ENCODE data around the gene DPP7.

The DPP7 gene

DNA sequence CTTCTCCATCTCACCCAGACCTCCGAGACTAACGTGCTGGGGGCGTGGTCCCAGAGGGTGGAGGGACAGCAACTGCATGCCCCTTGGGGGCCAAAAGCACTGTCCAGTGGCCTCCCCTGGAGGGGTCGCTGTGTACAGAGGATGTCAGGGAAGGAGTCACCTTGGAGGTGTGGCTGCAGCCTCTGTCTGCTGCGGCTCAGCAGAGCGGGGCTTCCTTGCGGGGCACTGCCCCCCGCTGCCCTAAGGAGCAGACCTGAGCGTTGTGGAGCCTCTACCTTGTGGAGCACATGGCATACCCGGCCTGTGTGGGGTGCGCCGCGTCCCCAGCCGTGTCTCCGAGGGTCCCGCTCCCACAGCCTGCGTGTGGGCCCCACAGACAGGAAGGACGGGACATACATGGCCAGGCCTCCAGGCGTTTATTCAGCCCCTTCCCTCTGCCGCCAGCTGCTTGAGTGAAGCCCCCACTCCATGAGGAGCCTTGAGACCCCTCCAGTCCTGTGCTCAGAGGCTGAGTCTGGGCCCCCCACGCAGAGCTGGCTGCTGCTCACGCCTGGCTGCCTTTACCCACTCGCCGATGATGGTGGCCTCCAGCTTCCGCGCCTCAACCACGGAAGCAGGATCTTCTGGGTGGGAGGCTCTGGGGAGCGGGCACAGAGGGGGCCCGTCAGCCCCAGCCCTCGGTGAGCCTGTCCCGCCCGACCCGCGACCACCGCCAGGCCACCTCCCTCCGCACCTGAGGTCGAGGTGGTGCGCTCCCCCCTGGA is 4.2 kb downstream of the DPP7 start:
- DNase-seq = no peak

DNA sequence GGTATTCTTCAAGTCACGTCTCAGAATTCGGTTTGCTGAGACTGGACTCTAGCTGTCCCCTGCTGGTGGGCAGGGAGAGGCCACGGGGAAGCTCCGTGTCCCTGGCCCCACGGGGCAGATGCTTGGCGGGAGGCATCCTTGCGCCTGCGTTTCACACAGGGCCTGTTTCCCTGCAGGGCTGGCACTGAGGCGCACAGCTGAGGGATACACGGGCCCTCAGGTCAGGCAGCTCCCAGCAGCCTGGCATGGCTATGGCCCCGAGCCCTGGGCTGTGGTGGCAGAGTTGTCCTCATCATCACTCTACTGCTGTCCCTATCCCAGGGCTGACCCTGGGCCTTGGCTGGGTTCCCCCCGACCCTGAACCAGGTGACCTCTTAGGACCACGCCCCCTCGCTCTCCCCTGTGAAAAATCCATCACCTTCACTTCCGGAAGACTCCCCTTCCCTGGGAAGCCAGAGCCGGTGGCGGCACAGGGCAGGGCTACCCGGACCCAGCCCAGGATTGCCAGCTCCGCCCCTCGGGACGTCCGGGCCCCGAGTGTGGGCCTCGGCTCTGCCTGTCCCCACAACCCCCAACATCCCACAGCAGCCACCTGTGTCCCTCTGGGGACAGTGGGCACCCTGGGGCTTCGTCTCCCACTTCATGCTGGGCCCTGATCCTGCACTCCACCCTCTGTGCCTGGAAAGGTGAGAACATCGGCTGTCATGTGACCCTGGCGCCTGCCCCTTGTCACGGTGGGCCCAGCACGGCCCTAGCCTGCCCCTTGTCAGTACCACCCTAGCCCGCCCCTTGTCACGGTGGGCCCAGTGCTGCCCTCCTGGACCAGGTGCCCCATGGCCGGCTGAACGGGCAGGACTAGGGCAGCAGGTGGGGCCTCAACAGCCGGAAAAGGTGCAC is 5.0 kb downstream of the DPP7 start:
- no peak for DNase-seq

DNA sequence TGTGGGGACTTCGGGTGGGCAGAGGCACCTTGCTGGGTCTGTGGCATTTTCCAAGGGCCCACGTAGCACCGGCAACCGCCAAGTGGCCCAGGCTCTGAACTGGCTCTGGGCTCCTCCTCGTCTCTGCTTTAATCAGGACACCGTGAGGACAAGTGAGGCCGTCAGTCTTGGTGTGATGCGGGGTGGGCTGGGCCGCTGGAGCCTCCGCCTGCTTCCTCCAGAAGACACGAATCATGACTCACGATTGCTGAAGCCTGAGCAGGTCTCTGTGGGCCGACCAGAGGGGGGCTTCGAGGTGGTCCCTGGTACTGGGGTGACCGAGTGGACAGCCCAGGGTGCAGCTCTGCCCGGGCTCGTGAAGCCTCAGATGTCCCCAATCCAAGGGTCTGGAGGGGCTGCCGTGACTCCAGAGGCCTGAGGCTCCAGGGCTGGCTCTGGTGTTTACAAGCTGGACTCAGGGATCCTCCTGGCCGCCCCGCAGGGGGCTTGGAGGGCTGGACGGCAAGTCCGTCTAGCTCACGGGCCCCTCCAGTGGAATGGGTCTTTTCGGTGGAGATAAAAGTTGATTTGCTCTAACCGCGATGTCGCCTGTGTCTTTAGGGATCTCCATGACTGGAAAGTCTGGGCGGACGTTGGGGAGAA is 5.8 kb downstream of the DPP7 start:
- no peak for DNase-seq

DNA sequence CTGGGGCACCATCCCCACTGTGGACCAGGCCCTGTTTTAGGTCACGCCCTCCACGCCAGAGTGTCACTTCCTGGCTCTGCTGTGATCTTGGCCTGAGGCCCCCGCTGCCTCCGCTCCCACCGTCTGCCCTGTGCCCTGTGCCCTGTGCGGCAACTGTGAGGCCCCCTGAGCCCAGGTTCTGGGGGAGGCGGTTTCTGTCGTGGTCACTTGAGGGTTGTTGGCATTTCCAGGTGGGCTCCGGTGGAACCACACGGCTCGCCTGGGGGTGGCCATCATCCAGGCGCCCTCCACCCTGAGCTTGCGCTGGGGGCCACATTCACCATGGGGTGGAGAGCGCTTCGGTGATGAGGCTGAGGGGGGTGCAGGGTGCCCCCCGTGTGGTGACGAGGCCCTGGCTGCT is 6.6 kb downstream of the DPP7 start:
- DNase-seq = no peak

DNA sequence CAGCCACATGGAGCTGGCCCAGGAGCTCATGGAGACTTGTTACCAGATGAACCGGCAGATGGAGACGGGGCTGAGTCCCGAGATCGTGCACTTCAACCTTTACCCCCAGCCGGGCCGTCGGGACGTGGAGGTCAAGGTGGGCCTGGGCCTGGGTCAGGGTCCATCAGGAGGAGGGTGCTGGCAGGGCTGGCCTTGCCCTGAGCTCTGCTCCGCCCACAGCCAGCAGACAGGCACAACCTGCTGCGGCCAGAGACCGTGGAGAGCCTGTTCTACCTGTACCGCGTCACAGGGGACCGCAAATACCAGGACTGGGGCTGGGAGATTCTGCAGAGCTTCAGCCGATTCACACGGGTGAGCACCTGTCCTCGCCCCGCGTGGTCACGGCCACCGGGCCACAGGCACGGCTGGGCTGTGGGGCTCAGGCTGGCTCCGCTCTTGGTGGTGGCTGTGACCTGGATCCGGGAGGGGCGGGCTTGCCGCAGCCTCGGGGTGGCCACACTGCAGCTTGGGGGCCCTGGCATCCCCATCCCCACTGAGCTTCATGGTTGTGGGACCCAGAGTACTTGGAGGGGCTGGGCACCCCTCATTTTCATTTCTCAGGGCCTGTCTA is 7.1 kb downstream of the DPP7 start:
- DNase-seq = no peak

DNA sequence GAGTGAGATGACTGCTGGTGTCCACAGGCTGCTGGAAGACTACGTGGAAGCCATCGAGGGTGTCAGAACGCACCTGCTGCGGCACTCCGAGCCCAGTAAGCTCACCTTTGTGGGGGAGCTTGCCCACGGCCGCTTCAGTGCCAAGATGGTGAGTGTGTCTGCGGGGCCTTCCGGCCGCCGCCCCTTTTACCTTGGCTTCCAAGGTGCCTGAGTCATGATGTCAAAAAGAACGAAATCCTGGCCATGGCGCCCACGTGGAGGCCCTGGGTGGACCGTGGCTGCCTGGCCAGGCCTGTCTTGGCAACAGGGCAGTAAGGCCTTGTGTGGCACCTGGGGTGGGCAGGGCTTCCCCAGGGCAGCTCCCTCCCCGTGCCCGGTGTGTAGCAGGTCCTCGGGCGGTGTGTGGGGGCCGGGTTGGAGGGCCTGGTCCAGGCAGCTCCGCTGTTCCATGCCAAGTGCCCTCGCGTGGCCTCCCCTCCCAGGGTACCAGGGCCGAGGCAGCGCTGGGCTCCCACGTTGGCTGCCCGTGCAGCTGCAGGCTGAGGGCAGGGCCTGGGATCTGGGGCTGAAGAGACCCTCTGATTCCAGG is 7.8 kb downstream of the DPP7 start:
- no peak for DNase-seq

DNA sequence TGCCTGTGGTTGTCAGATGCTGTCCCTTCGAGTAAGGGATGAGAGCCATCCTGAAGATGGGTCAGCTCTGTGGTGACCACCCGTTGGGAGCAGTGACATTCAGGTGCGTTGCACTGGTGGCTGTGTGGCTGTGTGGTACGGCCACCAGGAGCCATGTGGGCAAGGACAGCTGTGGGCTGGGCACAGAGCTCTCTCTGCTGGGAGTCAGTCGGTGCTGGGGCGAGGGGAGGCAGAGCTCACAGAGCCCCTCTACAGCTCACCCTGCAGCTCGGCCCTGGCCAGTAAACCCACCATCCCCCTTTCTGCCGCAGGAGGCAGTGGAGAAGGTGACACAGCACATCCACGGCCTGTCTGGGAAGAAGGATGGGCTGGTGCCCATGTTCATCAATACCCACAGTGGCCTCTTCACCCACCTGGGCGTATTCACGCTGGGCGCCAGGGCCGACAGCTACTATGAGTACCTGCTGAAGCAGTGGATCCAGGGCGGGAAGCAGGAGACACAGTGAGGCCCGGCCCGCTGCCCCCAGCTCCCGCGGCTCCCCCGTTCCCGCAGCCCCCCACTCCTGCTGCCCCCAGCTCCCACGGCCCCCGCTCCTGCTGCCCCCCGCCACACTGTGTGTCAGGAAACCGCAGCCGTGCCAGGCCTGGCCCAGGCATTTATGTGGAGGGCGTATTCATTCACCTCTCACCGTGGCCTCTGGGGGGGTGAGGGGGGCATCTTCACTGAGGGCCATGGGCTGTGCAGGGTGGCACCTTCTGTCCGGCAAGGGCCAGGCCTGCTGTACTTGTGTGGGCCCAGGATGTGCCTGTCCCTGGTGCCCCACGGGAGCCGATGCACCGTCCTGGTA is 8.5 kb downstream of the DPP7 start:
- DNase-seq = no peak

DNA sequence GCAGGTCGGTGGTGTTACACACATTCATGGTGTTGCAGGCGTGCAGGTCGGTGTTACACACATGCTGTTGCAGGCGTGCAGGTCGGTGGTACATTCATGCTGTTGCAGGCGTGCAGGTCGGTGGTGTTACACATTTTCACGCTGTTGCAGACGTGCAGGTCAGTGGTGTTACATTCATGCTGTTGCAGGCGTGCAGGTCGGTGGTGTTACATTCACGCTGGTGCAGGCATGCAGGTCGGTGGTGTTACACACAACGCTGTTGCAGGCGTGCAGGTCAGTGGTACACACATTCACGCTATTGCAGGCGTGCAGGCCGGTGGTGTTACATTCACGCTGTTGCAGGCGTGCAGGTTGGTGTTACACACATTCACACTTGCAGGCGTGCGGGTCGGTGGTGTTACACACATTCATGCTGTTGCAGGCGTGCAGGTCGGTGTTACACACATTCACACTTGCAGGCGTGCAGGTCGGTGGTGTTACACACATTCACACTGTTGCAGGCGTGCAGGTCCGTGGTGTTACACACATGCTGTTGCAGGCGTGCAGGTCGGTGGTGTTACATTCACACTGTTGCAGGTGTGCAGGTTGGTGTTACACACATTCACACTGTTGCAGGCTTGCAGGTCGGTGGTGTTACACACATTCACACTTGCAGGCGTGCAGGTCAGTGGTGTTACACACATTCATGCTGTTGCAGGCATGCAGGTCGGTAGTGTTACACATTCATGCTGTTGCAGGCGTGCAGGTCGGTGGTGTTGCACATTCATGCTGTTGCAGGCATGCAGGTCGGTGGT is 11.1 kb downstream of the DPP7 start:
- DNase-seq = no peak

DNA sequence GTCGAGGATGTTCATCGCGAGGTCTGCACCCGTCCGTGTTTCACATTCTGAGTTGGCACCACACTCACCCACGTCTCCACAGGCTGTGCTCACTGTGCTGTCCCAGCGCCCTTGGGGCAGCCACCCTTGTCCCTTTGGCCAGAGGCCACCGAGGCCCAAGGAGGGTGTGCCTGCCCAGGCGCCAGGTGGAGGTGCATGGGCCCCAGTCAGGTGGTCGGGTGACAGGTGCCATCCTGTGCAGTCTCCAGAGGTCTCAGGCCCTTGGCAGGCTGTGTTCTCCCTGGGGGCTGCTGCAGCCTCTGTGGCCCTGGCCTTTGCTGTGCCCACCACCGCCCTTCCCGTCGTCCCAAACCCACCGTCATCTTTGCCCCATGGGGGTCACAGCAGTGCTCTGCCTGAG is 15.3 kb downstream of the DPP7 start:
- DNase-seq = no peak

DNA sequence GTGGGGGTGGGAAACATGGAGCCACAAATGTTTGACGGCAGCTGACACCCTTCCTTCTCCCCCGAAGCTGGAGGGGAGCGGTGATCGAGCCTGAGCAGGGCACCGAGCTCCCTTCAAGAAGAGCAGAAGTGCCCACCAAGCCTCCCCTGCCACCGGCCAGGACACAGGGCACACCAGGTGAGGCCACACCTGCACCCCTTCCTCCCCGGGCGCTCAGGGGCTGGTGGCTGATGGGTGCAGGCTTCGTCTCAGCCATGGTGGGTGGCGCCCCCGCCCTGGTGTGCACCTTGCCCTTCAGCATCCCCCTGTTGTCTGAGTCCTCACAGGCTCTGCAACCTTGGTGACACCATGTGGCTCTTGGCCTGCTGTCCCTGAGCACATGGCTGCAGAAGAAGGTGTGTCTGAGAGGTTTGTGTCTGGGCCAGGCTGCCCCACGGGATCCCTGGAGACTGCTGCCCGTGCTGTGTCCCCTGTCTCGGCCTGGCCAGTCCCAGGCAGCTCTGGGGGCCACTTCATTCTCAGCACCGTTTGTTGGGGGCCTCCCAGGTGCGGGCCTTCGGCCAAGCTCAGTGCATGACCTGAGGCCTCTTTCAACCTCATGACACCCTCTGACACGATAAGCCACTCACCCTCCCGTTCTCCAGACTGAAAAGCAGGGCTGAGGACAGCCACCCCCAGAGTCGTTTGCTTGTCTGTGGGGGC is 16.6 kb downstream of the DPP7 start:
- no peak for DNase-seq

DNA sequence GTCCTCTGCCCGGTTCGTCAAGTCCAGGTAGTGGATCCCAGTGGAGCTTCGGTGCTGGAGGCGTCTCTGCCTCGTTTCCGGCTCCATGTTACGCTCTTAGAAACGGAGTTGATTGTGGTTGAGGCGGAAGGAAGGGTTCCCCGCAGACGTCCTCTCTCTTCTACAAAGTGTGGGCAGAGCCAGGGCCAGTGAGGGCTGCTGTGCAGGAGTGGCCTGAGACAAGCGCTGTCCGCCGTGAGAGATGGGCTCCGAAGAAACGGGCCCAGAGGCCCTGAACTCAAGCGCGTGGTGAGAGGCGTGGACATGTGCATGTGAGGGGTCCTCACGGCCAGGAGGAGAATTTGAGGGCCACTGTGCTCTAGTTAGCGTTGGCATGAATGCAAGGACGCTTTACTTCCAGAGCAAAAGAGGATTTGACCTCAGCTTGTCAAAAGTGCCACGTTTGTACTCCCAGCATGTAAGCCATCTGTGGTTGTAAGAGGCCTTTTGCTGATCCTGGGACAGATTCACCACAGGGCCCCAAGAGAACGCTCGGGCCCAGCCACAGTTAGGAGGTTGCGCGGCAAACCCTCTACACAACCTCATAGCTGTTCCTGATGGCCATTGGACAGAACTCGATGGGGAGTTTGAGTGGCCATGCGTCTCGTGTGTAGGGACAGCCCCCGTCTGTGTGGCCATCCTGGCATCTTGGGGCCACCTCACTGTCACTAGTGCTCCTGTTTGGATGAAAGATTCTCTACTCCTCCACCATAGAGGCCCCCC is 17.6 kb downstream of the DPP7 start:
- no peak for DNase-seq

DNA sequence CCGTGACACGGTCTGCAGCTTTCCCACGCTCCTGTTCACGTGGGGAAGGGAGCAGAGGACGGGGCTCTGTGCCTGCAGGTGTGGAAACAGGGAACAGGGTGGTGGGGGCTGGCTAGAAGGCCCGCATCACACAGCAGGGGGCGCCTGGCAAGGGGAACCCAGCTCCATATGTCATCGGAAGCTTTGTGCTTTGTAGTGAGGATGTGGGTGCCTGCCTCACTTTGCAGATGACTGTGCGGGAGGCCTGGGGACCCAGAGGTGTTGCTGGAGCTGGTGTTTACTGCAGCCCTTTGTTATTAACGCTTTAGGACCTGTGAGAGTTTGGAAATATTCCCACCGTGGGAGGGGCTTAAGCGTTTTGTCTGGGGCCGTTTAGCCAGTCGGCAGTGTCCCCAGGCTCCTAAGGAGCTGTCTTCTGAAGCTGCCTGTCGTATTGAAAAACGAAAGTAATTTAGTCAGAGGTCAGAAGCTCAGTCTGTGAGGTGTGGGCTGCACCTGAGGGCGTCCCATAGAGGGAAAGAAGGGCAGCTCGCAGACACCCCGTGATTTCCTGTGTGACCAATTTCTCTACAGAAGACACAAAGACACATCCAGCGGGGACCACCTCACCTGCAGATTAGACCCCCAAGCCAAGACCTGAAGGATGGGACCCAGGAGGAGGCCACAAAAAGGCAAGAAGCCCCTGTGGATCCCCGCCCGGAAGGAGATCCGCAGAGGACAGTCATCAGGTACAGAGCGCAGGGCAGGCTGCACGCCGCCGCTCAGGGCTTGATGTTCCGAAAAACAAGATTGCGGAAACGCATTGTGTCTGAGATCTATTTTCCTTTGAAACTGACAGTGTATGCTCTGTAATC is 18.6 kb downstream of the DPP7 start:
- DNase-seq = peak; percentile 71

DNA sequence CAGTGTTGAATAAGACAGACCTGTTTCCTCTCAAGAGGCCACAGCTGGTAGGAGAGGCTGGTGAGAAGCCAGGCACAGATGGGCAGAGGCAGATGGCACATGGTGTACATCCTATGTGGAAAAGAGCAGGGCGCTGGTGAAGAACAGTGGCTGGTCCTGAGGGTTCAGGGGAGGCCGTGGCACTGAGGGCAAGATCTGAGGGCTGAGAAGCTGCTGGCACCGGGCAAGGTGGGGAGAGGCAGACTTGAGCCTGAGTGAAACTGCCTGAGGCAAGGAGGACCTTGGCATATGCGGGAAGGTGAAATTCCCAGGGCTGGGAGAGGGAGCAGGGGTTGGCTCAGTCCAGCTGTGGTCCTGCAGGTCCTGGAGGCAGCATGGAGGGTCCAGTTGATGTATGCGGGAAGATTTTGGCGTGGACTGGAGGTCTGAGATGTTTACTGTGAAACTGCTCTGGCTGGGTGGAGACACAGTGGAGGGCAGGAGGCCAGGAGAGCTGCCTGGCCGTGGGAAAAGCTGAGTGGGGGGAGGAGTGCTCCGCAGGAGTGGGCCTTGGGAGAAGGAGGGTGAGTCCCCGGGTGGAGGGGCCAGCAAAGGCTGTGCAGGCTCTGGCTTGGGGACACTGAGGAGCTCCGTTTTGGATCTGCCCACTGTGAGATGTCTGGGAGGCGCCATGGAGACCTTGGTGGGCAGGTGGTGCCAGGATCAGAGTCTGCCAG is 25.1 kb downstream of the DPP7 start:
- DNase-seq = peak; percentile 89

DNA sequence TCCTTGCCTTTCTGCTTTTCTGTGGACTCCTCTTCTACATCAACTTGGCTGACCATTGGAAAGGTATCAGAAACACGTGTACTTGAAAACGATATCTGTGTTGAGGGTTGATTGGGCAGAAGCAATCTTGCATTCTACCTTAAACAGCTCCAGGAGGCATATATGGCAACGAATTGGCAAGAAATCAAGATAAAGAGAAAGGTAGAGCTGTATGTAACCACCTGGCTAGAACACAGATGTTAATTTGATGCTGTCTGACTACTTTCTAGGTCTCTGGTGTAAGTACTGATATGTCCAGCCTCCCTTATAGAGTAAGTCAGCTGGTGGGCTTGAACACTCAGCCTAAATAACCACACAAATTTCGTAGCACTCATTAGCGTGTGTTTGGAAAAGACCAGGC is 26.4 kb downstream of the DPP7 start:
- peak; percentile 77 for DNase-seq

DNA sequence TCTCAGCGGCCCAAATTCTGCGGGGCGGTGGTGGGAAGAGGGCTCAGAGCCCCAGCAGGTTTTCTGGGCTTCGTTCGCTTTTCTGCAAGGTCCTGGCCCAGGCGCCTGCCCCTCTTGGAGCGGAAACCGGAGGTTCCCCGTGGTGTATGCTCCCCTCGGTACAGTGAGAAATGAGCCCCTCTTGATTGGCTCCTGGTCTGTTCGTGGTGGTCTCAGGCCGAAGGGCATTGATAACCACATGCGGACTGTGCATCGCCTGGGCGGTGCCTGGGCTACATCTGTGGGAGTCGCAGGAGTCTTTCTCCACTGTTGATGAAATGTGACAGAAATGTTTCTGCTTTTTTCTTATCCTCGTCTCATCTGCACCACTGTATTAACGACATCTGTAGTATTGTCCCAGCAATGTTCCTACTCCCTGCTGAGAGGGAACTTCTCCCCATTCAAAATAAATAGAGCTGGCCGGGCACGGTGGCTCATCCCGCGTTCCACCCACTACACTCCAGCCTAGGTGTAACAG is 27.1 kb downstream of the DPP7 start:
- DNase-seq = no peak

DNA sequence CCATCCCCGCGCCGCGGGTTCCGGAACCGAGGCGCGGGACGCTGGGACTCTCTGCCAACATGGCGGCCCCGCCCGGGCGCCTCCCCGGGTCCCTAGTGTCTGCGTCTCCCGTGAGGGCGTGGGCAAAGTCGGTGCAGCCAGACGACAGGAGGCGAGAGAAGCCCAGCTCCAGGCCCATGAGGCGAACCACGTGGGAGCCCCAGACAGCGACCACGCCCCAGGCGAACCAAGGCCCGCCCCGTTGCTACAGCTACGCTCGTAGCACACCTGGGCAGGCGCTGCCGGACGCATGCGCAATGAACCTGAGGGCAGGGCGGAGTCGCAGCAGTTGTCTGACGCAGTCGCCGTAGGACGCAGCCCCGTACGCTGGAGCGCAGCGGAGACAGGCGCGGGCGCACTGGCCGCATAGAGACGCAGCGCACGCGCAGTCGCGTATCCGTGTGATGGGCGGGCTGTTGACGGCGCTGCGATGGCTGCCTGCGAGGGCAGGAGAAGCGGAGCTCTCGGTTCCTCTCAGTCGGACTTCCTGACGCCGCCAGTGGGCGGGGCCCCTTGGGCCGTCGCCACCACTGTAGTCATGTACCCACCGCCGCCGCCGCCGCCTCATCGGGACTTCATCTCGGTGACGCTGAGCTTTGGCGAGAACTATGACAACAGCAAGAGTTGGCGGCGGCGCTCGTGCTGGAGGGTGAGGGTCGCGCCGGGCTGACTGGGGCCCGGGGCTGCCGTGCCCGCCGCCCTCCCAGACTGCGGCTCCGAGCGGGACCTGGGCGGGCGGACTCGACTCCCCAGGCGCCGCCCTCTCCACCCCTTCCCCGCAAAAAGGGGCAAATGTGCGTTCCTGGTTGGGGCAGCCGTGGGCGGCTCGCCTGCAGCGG is 27.8 kb downstream of the DPP7 start, which contains the start of gene MAN1B1:
MAN1B1 (plus strand) TSS at position 455 of the 878 bp plus-strand sequence; CDS start at position 470, 15 bp downstream.
- DNase-seq = peak; percentile 100

All from NCI-H2171 treated with DMSO at 0.1 percent for 48 hours (cell line).